AML-193 (cell line): ENCODE results near the gene CORO2B.
"Not testable (repeated sequence)": the region's sequence is repeated elsewhere in the genome, so short reads cannot be mapped to it uniquely, and the experiment has no call there.

ENCODE experiments used
- DNase-seq, 2 experiments: peaks; one replicate each; lab custom pipeline; 2025; lab: John Stamatoyannopoulos, UW

CORO2B gene

GRCh38 chr15:68672781-68673205, 94.0 kb downstream of the CORO2B start:
- no peak for DNase-seq

GRCh38 chr15:68674975-68675374, 96.2 kb downstream of the CORO2B start:
- peak; percentile 87 to 93 for DNase-seq

- DNase-seq: no peak
Measured at GRCh38 chr15:68676011-68676605, 97.3 kb downstream of the CORO2B start.

- DNase-seq: no peak
Measured at GRCh38 chr15:68676926-68677325, 98.1 kb downstream of the CORO2B start.

DNA sequence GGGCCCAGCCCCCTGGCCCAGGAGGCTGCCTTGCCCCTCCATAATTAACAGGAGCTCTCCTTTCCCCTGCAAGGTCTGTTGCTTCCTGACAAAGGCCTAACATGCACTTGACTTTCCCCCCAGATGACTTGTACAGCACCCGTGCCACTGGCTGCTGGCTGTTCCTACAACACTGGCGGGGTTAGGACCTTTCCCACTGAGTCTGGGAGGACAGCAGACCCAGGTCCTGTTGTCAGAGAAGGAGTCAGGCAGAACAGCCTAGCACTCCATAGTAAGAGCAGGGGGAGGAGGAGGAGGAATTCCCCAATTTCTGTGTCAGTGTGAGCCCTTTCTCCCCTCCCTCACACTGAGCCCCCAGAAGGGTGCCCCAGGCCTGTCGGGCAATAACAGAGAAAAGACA, 99.2 kb downstream of the CORO2B start:
- DNase-seq: no peak

- DNase-seq: no peak
Measured at GRCh38 chr15:68678746-68679145, 100.0 kb downstream of the CORO2B start.

GRCh38 chr15:68679161-68679560, 100.4 kb downstream of the CORO2B start:
- DNase-seq: no peak

DNA sequence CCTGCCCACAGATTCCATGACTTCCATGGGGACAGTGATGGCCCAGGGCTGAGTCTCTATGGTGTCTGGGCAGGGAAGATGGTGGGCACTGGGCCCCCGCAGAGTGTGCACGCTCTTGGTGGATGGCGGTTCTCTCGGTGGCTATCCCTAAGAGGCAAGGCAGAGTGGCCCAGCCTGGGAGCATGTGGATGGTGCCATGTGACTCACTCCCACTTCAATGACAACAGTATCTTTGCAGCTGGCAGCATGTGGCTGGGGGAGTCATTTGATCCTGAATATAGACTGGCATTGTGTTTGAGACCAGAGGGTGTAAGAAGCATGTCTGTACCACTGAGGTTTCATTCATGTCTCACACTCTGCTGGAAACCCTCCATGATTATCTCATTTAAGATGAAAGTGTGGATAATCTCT, 101.2 kb downstream of the CORO2B start:
- DNase-seq: no peak

DNA sequence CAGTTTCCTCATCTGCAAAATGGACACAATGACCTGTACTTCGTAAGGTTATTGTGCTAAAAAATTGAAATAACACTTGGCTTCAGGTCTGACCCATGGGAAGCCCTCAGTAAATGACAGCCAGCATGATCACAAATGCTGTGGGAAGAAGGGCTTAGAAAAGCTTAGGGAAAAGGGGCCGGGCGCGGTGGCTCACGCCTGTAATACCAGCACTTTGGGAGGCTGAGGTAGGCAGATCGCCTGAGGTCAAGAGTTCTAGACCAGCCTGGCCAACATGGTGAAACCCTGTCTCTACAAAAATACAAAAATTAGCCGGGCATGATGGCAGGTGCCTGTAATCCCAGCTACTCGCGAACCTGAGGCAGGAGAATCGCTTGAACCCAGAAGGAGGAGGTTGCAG, 102.0 kb downstream of the CORO2B start:
- not testable (repeated sequence) for DNase-seq

DNA sequence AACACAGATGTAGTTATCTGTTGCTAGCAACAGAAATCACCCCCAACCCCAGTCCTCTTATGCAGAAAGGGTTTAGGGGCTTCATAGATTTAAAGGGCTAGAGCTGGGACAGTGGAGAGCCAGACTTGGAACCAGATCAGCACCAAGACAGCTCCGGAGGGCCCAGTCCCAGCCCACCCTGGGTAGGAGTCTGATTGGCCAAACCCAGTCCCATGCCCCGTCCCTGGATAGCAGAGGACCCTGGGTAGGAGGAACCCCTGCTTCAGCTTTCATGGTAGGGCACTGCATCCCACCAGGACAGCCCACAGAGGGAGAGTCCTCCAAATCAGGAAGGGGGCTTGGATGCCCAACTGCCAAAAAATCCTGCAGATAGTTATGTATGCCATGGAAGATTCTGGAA, 103.0 kb downstream of the CORO2B start:
- DNase-seq: no peak

DNA sequence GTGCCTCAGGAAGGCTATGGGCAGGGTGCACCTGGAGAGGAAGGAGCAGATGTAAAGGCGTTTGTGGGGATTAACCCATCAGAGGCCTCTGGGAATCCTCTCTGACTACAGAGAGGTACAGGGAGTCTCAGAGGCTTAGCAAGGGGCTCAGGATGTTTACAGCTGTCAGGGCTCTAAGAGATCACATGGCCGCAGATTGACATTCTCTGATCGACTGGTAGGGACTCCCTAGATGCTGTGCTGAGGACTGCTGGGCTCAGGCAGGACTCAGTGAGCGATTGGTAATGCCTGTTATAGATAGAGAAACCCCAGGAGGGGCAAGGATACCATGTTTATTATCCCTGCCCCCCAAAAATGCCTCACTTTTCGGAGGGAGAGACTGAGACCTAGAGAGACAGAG, 103.5 kb downstream of the CORO2B start:
- DNase-seq: no peak

GRCh38 chr15:68683026-68683425, 104.2 kb downstream of the CORO2B start:
- no peak for DNase-seq

- no peak for DNase-seq
Measured at GRCh38 chr15:68683551-68683950, 104.8 kb downstream of the CORO2B start.

GRCh38 chr15:68684476-68684875, 105.7 kb downstream of the CORO2B start:
- DNase-seq: no peak

GRCh38 chr15:68687136-68687735, 108.4 kb downstream of the CORO2B start:
- DNase-seq: no peak

GRCh38 chr15:68691705-68692104, 112.9 kb downstream of the CORO2B start:
- DNase-seq: no peak

DNA sequence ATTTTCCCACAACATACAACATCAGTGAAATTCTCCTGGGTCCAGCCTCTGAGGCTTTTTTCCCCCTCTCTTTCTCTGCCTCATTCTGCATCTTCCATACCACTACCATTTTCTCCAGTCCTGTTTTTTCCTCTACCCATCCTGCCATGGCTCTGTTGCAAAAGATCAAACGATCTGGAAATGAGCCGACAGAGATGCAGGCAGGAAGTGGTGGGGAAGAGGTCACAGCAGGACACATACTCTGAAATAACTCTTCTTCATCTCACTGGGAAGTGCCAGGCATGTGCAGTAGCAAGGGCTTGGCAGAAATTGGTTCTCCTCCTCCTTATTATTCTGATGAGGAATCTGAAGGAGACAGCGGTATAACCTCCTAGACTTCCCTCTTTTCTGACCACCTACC, 114.3 kb downstream of the CORO2B start:
- peak; percentile 49 to 69 for DNase-seq

DNA sequence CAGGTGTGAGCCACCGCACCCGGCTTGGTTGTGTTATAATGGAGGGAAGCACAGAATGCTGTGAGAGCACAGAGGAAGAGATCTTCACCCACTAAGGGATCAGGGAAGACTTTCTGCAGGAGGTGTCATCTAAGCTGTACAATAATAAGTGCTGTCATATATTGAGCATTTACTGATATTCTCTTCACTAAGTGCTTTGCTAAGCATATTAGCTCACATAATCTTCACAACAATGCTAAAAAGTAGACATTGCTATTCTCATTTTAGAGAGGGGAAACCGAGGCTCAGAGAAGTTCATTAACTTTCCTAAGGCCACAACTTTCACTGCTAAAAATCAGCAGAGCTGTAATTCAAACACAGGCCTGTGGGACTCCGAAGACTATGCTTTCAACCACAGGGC, 115.3 kb downstream of the CORO2B start:
- DNase-seq: no peak

DNA sequence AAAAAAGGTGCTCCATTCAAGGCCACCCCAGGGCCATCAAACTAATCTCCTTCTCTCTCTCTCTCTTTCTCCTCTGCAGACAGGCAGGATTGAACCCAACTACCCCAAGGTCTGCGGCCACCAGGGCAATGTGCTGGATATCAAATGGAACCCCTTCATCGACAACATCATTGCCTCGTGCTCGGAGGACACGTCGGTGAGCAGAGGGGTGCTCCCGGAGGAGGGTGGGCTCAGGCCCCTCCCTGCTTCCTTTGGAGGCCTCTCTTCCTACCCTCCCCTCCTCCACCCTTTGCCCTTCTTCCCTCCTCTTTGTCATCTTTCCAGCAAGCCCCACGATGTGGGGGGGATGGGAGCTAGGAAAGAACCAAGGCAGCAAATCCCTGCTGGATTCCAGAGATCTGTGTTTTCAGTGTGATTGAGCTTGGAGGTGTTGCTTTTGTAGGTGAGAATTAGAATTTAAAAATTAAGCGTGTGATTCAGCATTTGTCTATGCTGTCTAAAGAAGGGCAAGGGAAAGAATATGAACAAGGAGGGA, 116.3 kb downstream of the CORO2B start:
- no peak for DNase-seq

GRCh38 chr15:68696414-68697363, 117.9 kb downstream of the CORO2B start:
- no peak for DNase-seq

GRCh38 chr15:68697711-68698690, 119.2 kb downstream of the CORO2B start:
- DNase-seq: no peak
